HepG2 (cell line): ENCODE results near the gene TSG101. TPM values are rescaled to one million over a fixed set of nuclear protein-coding genes. Genes with fewer than 3 reads are reported as not detected.
A peak's percentile ranks its signal among the peaks of the same experiment; 100 is the strongest.

Experiments used
- CENPX ChIP-seq: sonication (generic); formaldehyde crosslinking; IDR thresholded peaks from 2 replicates; pipeline ENCODE4 v1.9.0; 2021; ENCODE audit warnings: mild to moderate bottlenecking, missing genetic modification reagents, moderate library complexity
- EHMT2 ChIP-seq: fragments of 200-600 bp; sonication (generic); IDR thresholded peaks from 2 replicates; pipeline ENCODE4 v1.7.0; 2017; ENCODE audit warnings: antibody characterized with exemption, low read depth, low read length, borderline replicate concordance
- ERF ChIP-seq: IDR thresholded peaks from 2 replicates; pipeline ENCODE4 v1.6.1; 2018; ENCODE audit warnings: missing biosample characterization, missing genetic modification reagents
- FOXK1 ChIP-seq: sonication (generic); formaldehyde crosslinking; IDR thresholded peaks from 2 replicates; pipeline ENCODE4 v1.4.0; 2020; ENCODE audit warnings: low read depth, missing genetic modification reagents, borderline replicate concordance
- FOXP1 ChIP-seq, 2 experiments: fragments of 450-650 bp in 1 of 2; IDR thresholded peaks; 2 replicates each; pipeline ENCODE4 v1.6.1; 2017 to 2018; ENCODE audit warnings: antibody characterized with exemption in 1 of 2
- GATAD2A ChIP-seq: IDR thresholded peaks from 2 replicates; pipeline ENCODE4 v1.6.1; 2016
- MEIS2 ChIP-seq: sonication (generic); formaldehyde crosslinking; IDR thresholded peaks from 2 replicates; pipeline ENCODE4 v1.9.0; 2021; ENCODE audit warnings: mild to moderate bottlenecking, missing genetic modification reagents
- NKX3-1 ChIP-seq: sonication (generic); formaldehyde crosslinking; IDR thresholded peaks from 2 replicates; pipeline ENCODE4 v1.5.0; 2020; ENCODE audit warnings: missing genetic modification reagents
- PPARG ChIP-seq: conservative IDR thresholded peaks from 2 replicates; pipeline ENCODE4 v1.6.1; 2016; ENCODE audit warnings: missing biosample characterization, missing genetic modification reagents
- STAT5B ChIP-seq: sonication (generic); formaldehyde crosslinking; IDR thresholded peaks from 2 replicates; pipeline ENCODE4 v1.4.0; 2020; ENCODE audit warnings: missing genetic modification reagents
- ZNF263 ChIP-seq: sonication (generic); formaldehyde crosslinking; IDR thresholded peaks from 2 replicates; pipeline ENCODE4 v1.4.0; 2020; ENCODE audit warnings: missing genetic modification reagents
- ZNF547 ChIP-seq: sonication (generic); formaldehyde crosslinking; IDR thresholded peaks from 2 replicates; pipeline ENCODE4 v1.5.1; 2020; ENCODE audit warnings: mild to moderate bottlenecking, missing genetic modification reagents
- ZNF878 ChIP-seq: sonication (generic); formaldehyde crosslinking; IDR thresholded peaks from 2 replicates; pipeline ENCODE4 v1.8.1; 2023; ENCODE audit warnings: mild to moderate bottlenecking, missing genetic modification reagents, moderate library complexity
- ZSCAN12 ChIP-seq: sonication (generic); formaldehyde crosslinking; IDR thresholded peaks from 2 replicates; pipeline ENCODE4 v1.9.0; 2021; ENCODE audit warnings: mild to moderate bottlenecking, missing genetic modification reagents
- polyA plus RNA-seq, 8 experiments: library from polyadenylated mRNA; depleted of rRNA in 3 of 8; stranded (reverse) in 7 of 8; unstranded in 1 of 8; fragments of >200 nt; fragmentation: Illumina TruSeq in 4 of 8; extraction: Trizol in 4 of 8; gene quantifications; 2 replicates each; pipeline versions ENCODE4 v1.2.1 to v1.2.3, GENCODE V29; 2011 to 2016; ENCODE audit warnings: low read depth in 4 of 8, missing spikeins in 1 of 8, mixed read lengths in 1 of 8; ENCODE audit not compliant: insufficient read depth in 1 of 8
- total RNA-seq, 5 experiments: library from RNA; depleted of rRNA; stranded (reverse); fragments of >200 nt; fragmentation: Illumina TruSeq; extraction: Trizol; gene quantifications; 2 replicates each; pipeline ENCODE4 v1.2.3, GENCODE V29; 2016; ENCODE audit warnings: low read depth in 1 of 5
- TF ChIP-seq, protein P1 (sequence below): sonication (generic); formaldehyde crosslinking; IDR thresholded peaks from 2 replicates; pipeline ENCODE4 v1.4.0; 2020; ENCODE audit warnings: missing genetic modification reagents
- TF ChIP-seq, protein P2 (sequence below): sonication (generic); formaldehyde crosslinking; conservative IDR thresholded peaks from 2 replicates; pipeline ENCODE4 v1.8.0; 2022; ENCODE audit warnings: missing genetic modification reagents
- TF ChIP-seq, protein P3 (sequence below): sonication (generic); formaldehyde crosslinking; IDR thresholded peaks from 2 replicates; pipeline ENCODE4 v1.5.1; 2020; ENCODE audit warnings: mild to moderate bottlenecking, missing genetic modification reagents, moderate library complexity
- TF ChIP-seq, protein P4 (sequence below): sonication (generic); formaldehyde crosslinking; IDR thresholded peaks from 2 replicates; pipeline ENCODE4 v1.4.0; 2020; ENCODE audit warnings: missing genetic modification reagents, borderline replicate concordance
- TF ChIP-seq, protein P5 (sequence below): sonication (generic); formaldehyde crosslinking; IDR thresholded peaks from 2 replicates; pipeline ENCODE4 v1.5.0; 2020; ENCODE audit warnings: mild to moderate bottlenecking, missing genetic modification reagents

TSG101 gene
- total and polyA plus RNA-seq, 2 of the 13 experiments (the other 11 are each of a cell fraction or from before 2014, with no cell fraction given), result 69.3 to 206 TPM

DNA sequence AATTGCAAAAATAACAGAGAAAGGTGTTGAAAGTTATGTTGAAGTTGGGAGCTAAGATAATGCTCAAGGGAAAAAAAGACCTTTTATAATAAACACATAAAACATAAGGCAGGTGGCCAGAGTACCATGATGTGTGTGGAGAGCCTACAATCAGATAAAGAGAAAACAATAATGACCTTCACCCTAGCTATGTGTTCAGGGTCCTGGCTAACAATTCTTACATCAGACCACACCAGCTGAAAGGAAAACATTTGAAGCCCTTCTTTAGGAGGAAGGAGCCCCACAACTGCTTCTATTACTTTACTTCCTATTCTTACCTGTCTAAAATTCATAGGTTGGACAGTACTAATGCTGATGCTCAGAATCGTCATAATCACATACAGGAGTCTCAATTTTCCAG, 2.5 kb downstream of the TSG101 start (continued):
- TF ChIP-seq, protein P1, sequence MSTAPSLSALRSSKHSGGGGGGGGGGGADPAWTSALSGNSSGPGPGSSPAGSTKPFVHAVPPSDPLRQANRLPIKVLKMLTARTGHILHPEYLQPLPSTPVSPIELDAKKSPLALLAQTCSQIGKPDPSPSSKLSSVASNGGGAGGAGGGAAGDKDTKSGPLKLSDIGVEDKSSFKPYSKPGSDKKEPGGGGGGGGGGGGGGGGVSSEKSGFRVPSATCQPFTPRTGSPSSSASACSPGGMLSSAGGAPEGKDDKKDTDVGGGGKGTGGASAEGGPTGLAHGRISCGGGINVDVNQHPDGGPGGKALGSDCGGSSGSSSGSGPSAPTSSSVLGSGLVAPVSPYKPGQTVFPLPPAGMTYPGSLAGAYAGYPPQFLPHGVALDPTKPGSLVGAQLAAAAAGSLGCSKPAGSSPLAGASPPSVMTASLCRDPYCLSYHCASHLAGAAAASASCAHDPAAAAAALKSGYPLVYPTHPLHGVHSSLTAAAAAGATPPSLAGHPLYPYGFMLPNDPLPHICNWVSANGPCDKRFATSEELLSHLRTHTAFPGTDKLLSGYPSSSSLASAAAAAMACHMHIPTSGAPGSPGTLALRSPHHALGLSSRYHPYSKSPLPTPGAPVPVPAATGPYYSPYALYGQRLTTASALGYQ (CRISPR knock-in tag), result no peak
- TF ChIP-seq FOXP1 (IDR thresholded peaks at IDR 0.05) (no peak), FOXP1 (CRISPR knock-in tag; IDR thresholded peaks at IDR 0.05) (0 out of 2 replicates have a peak, but pooled peaks have one; percentile 23), CENPX (CRISPR knock-in tag) (no peak), NKX3-1 (CRISPR knock-in tag) (no peak), GATAD2A (CRISPR knock-in tag) (peak; percentile 77), ERF (CRISPR knock-in tag) (no peak), EHMT2 (no peak), ZSCAN12 (CRISPR knock-in tag) (no peak), MEIS2 (no peak), ZNF547 (CRISPR knock-in tag) (no peak), ZNF263 (CRISPR knock-in tag) (no peak), STAT5B (no peak), FOXK1 (CRISPR knock-in tag) (0 out of 2 replicates have a peak, but pooled peaks have one; percentile 17), PPARG (CRISPR knock-in tag) (peak; percentile 70), ZNF878 (no peak)
- TF ChIP-seq, protein P2, sequence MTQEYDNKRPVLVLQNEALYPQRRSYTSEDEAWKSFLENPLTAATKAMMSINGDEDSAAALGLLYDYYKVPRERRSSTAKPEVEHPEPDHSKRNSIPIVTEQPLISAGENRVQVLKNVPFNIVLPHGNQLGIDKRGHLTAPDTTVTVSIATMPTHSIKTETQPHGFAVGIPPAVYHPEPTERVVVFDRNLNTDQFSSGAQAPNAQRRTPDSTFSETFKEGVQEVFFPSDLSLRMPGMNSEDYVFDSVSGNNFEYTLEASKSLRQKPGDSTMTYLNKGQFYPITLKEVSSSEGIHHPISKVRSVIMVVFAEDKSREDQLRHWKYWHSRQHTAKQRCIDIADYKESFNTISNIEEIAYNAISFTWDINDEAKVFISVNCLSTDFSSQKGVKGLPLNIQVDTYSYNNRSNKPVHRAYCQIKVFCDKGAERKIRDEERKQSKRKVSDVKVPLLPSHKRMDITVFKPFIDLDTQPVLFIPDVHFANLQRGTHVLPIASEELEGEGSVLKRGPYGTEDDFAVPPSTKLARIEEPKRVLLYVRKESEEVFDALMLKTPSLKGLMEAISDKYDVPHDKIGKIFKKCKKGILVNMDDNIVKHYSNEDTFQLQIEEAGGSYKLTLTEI, result no peak
- TF ChIP-seq, protein P3, sequence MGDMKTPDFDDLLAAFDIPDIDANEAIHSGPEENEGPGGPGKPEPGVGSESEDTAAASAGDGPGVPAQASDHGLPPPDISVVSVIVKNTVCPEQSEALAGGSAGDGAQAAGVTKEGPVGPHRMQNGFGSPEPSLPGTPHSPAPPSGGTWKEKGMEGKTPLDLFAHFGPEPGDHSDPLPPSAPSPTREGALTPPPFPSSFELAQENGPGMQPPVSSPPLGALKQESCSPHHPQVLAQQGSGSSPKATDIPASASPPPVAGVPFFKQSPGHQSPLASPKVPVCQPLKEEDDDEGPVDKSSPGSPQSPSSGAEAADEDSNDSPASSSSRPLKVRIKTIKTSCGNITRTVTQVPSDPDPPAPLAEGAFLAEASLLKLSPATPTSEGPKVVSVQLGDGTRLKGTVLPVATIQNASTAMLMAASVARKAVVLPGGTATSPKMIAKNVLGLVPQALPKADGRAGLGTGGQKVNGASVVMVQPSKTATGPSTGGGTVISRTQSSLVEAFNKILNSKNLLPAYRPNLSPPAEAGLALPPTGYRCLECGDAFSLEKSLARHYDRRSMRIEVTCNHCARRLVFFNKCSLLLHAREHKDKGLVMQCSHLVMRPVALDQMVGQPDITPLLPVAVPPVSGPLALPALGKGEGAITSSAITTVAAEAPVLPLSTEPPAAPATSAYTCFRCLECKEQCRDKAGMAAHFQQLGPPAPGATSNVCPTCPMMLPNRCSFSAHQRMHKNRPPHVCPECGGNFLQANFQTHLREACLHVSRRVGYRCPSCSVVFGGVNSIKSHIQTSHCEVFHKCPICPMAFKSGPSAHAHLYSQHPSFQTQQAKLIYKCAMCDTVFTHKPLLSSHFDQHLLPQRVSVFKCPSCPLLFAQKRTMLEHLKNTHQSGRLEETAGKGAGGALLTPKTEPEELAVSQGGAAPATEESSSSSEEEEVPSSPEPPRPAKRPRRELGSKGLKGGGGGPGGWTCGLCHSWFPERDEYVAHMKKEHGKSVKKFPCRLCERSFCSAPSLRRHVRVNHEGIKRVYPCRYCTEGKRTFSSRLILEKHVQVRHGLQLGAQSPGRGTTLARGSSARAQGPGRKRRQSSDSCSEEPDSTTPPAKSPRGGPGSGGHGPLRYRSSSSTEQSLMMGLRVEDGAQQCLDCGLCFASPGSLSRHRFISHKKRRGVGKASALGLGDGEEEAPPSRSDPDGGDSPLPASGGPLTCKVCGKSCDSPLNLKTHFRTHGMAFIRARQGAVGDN (CRISPR knock-in tag), result no peak
- TF ChIP-seq, protein P4, sequence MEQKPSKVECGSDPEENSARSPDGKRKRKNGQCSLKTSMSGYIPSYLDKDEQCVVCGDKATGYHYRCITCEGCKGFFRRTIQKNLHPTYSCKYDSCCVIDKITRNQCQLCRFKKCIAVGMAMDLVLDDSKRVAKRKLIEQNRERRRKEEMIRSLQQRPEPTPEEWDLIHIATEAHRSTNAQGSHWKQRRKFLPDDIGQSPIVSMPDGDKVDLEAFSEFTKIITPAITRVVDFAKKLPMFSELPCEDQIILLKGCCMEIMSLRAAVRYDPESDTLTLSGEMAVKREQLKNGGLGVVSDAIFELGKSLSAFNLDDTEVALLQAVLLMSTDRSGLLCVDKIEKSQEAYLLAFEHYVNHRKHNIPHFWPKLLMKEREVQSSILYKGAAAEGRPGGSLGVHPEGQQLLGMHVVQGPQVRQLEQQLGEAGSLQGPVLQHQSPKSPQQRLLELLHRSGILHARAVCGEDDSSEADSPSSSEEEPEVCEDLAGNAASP (CRISPR knock-in tag), result peak; percentile 68; the same call in 1 of the 2 replicates
- TF ChIP-seq, protein P5, sequence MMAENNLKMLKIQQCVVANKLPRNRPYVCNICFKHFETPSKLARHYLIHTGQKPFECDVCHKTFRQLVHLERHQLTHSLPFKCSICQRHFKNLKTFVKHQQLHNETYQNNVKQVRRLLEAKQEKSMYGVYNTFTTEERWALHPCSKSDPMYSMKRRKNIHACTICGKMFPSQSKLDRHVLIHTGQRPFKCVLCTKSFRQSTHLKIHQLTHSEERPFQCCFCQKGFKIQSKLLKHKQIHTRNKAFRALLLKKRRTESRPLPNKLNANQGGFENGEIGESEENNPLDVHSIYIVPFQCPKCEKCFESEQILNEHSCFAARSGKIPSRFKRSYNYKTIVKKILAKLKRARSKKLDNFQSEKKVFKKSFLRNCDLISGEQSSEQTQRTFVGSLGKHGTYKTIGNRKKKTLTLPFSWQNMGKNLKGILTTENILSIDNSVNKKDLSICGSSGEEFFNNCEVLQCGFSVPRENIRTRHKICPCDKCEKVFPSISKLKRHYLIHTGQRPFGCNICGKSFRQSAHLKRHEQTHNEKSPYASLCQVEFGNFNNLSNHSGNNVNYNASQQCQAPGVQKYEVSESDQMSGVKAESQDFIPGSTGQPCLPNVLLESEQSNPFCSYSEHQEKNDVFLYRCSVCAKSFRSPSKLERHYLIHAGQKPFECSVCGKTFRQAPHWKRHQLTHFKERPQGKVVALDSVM (CRISPR knock-in tag), result no peak
